H9 (cell line): ENCODE data around the gene SLC2A4. TPM values are rescaled to one million over a fixed set of nuclear protein-coding genes. Genes with fewer than 3 reads are reported as not detected.

Source experiments
- DNase-seq: peaks from one replicate; pipeline ENCODE4 v3.0.0-alpha.2; 2017
- H2AFZ ChIP-seq: one replicate; pipeline ENCODE4 v1.6.1; 2013; ENCODE audit warnings: mild to moderate bottlenecking, low read length, control low read depth, moderate library complexity
- H2AK5ac ChIP-seq: 2 replicates; pipeline ENCODE4 v1.6.1; 2013; ENCODE audit warnings: low read length, control low read depth, mixed read lengths; ENCODE audit not compliant: insufficient read length
- H2BK120ac ChIP-seq: one replicate; pipeline ENCODE4 v1.6.1; 2013; ENCODE audit warnings: low read depth, mild to moderate bottlenecking, low read length, control low read depth, inconsistent platforms; ENCODE audit not compliant: poor library complexity, severe bottlenecking
- H2BK12ac ChIP-seq: 2 replicates; pipeline ENCODE4 v1.6.1; 2013; ENCODE audit warnings: low read length, control low read depth, mixed read lengths, low read depth; ENCODE audit not compliant: insufficient read length
- H2BK15ac ChIP-seq: 2 replicates; pipeline ENCODE4 v1.6.1; 2013; ENCODE audit warnings: low read depth, low read length, control low read depth
- H2BK20ac ChIP-seq: one replicate; pipeline ENCODE4 v1.6.1; 2013; ENCODE audit warnings: low read depth, mild to moderate bottlenecking, low read length, control low read depth, inconsistent platforms; ENCODE audit not compliant: poor library complexity, severe bottlenecking
- H2BK5ac ChIP-seq: 2 replicates; pipeline ENCODE4 v1.6.1; 2013; ENCODE audit warnings: low read length, control low read depth, mixed read lengths; ENCODE audit not compliant: insufficient read length
- H3K14ac ChIP-seq: 2 replicates; pipeline ENCODE4 v1.6.1; 2013; ENCODE audit warnings: low read length, control low read depth; ENCODE audit not compliant: insufficient read depth
- H3K18ac ChIP-seq: 2 replicates; pipeline ENCODE4 v1.6.1; 2013; ENCODE audit warnings: low read depth, mild to moderate bottlenecking, mixed read lengths, low read length, control low read depth; ENCODE audit not compliant: insufficient read length
- H3K23ac ChIP-seq: 2 replicates; pipeline ENCODE4 v1.6.1; 2013; ENCODE audit warnings: low read length, control low read depth, mixed read lengths, low read depth; ENCODE audit not compliant: insufficient read length
- H3K23me2 ChIP-seq: 2 replicates; pipeline ENCODE4 v1.6.1; 2013; ENCODE audit warnings: low read depth, mild to moderate bottlenecking, mixed read lengths, low read length, control low read depth; ENCODE audit not compliant: insufficient read length, poor library complexity, severe bottlenecking
- H3K27ac ChIP-seq: 2 replicates; pipeline ENCODE4 v1.5.1; 2013; ENCODE audit warnings: low read length, control low read depth, mixed read lengths, low read depth; ENCODE audit not compliant: insufficient read length
- H3K27me3 ChIP-seq: 2 replicates; pipeline ENCODE4 v1.6.1; 2013; ENCODE audit warnings: low read length, control low read depth, inconsistent platforms; ENCODE audit not compliant: insufficient read depth
- H3K4ac ChIP-seq: 2 replicates; pipeline ENCODE4 v1.6.1; 2013; ENCODE audit warnings: low read depth, mild to moderate bottlenecking, control low read depth, inconsistent platforms, low read length, moderate library complexity
- H3K4me1 ChIP-seq: 2 replicates; pipeline ENCODE4 v1.6.1; 2013; ENCODE audit warnings: low read length, control low read depth, inconsistent platforms; ENCODE audit not compliant: insufficient read depth
- H3K4me2 ChIP-seq: 2 replicates; pipeline ENCODE4 v1.6.1; 2013; ENCODE audit warnings: low read length, control low read depth, mixed read lengths; ENCODE audit not compliant: insufficient read length, insufficient read depth
- H3K56ac ChIP-seq: 2 replicates; pipeline ENCODE4 v1.6.1; 2013; ENCODE audit warnings: low read depth, mild to moderate bottlenecking, mixed read lengths, low read length, control low read depth; ENCODE audit not compliant: insufficient read length
- H3K79me1 ChIP-seq: 2 replicates; pipeline ENCODE4 v1.6.1; 2013; ENCODE audit warnings: low read depth, mild to moderate bottlenecking, moderate library complexity, low read length, control low read depth, inconsistent platforms; ENCODE audit not compliant: insufficient read depth, poor library complexity, severe bottlenecking
- H3K79me2 ChIP-seq: 2 replicates; pipeline ENCODE4 v1.6.1; 2013; ENCODE audit warnings: low read length, control low read depth, inconsistent platforms; ENCODE audit not compliant: insufficient read depth
- H3K9ac ChIP-seq: 2 replicates; pipeline ENCODE4 v1.6.1; 2013; ENCODE audit warnings: low read length, control low read depth, mixed read lengths; ENCODE audit not compliant: insufficient read length; ENCODE audit errors: extremely low read depth
- H3K9me3 ChIP-seq: one replicate; pipeline ENCODE4 v1.6.1; 2013; ENCODE audit warnings: low read depth, low read length, inconsistent platforms; ENCODE audit not compliant: control insufficient read depth
- H3T11ph ChIP-seq: one replicate; pipeline ENCODE4 v1.6.1; 2013; ENCODE audit warnings: mild to moderate bottlenecking, low read length, control low read depth, inconsistent platforms
- H4K20me1 ChIP-seq: one replicate; pipeline ENCODE4 v1.6.1; 2013; ENCODE audit not compliant: control insufficient read depth, insufficient read length, insufficient read depth
- H4K5ac ChIP-seq: 2 replicates; pipeline ENCODE4 v1.6.1; 2013; ENCODE audit warnings: low read depth, mild to moderate bottlenecking, mixed read lengths, low read length, control low read depth; ENCODE audit not compliant: insufficient read length
- H4K8ac ChIP-seq: replicated peaks from 2 replicates; pipeline ENCODE4 v1.6.1; 2013; ENCODE audit warnings: low read length, control low read depth, mixed read lengths, low read depth; ENCODE audit not compliant: insufficient read length
- H4K91ac ChIP-seq: 2 replicates; pipeline ENCODE4 v1.6.1; 2013; ENCODE audit warnings: low read depth, mild to moderate bottlenecking, moderate library complexity, mixed read lengths, low read length, control low read depth; ENCODE audit not compliant: insufficient read length
- H3K27ac Mint-ChIP-seq, 3 experiments: 2 replicates in 2 of 3; 3 replicates in 1 of 3; pipeline ENCODE4 v1.8.0; 2020 to 2021; ENCODE audit warnings: mixed read lengths in 3 of 3, mild to moderate bottlenecking in 1 of 3, moderate library complexity in 1 of 3
- H3K27me3 Mint-ChIP-seq: 2 replicates; pipeline ENCODE4 v1.8.0; 2021; ENCODE audit warnings: low read depth, mild to moderate bottlenecking, moderate library complexity, mixed read lengths
- H3K36me3 Mint-ChIP-seq, 3 experiments: 2 replicates in 2 of 3; 3 replicates in 1 of 3; pipeline ENCODE4 v1.8.0; 2020 to 2021; ENCODE audit warnings: low read depth in 3 of 3, mixed read lengths in 3 of 3; ENCODE audit not compliant: insufficient read depth in 1 of 3
- H3K4me1 Mint-ChIP-seq, 2 experiments: 2 replicates each; pipeline ENCODE4 v1.8.0; 2020; ENCODE audit warnings: mixed read lengths in 2 of 2
- H3K4me3 Mint-ChIP-seq, 2 experiments: 2 replicates in 1 of 2; 3 replicates in 1 of 2; pipeline ENCODE4 v1.8.0; 2020 to 2021; ENCODE audit warnings: mild to moderate bottlenecking in 2 of 2, mixed read lengths in 2 of 2, moderate library complexity in 1 of 2
- H3K9me3 Mint-ChIP-seq, 2 experiments: 2 replicates in 1 of 2; 3 replicates in 1 of 2; pipeline ENCODE4 v1.8.0; 2020; ENCODE audit warnings: mild to moderate bottlenecking in 2 of 2, mixed read lengths in 2 of 2, moderate library complexity in 1 of 2
- CTCF ChIP-seq: fragments of 200-600 bp; sonication (generic); conservative IDR thresholded peaks from 3 replicates; pipeline ENCODE4 v1.8.0; 2021; ENCODE audit warnings: antibody characterized with exemption, mild to moderate bottlenecking
- WGBS: extraction: QIAGEN DNeasy Blood & Tissue Kit; methylation state at CpG from one replicate; pipeline ENCODE4 v1.1.7; 2013; ENCODE audit warnings: missing lambda C conversion rate, low lambda C conversion rate, mixed read lengths; ENCODE audit not compliant: insufficient read length; ENCODE audit errors: extremely low coverage; 5-methylcytosine and 5-hydroxymethylcytosine counted together
- total RNA-seq: library from RNA; stranded (reverse); gene quantifications from 2 replicates; pipeline ENCODE4 v1.2.1, GENCODE V29; 2021

The SLC2A4 gene
- total RNA-seq, 1 experiment from 2014 or later: 4.4 TPM

DNA sequence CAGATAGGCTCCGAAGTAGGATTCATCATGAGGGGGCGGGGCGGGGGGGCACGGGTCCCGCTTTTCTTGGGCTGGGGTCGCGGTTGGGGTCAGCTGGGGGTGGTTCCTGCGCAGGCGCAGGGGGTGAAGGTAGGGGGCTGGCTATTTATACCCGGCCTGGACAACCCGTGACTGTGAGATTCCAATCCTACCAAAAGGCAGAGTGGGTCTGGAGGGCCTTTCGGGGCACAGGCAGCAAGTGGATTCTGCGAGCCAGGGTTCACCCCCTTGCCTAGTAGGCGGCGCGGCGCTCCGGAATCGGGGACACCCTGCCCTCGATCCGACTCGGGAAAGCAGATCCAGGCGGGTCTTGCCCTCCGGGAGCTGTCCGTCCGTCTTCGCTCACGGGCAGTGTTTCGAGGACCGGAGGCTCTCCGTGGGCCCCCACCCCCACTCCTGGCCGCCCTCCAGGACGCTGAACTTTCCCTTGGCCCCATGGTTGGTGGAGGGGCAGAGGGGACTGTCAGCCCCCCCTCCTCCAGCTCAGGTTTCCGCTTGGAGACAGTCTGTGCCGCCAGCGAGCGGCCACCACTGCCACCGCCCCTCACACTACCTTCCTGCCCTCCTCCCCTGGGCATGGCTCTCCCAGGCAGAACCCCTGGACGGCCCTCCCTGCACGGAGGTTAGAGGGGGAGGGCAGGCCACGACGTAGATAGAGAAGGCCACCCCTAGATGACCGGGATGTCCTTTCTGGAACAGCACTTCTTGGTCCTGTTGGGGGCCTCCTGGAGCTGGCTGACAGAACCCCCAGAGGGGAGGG is 634 bp downstream of the SLC2A4 start:
- peak overlapping the region; percentile 75 for H3K4me2 ChIP-seq
- H2BK5ac ChIP-seq: no peak overlapping the region
- H2BK15ac ChIP-seq: no peak overlapping the region
- H3K23ac ChIP-seq: no peak overlapping the region
- no peak overlapping the region for H4K91ac ChIP-seq
- no peak overlapping the region for H2AK5ac ChIP-seq
- H2BK12ac ChIP-seq: no peak overlapping the region
- peak overlapping the region; percentile 55; the same call in 1 of the 2 replicates for H3K14ac ChIP-seq
- H3K4ac ChIP-seq: no peak overlapping the region
- H3K79me2 ChIP-seq: no peaks in the 10 kb centered on the region
- H2BK120ac ChIP-seq: no peak overlapping the region
- H3K36me3 Mint-ChIP-seq: peaks cover 2 to 16% (median 11%) of the 10 kb centered on the region in 3 experiments; a peak in 5 of 7 replicates
- H4K20me1 ChIP-seq: no peaks in the 10 kb centered on the region
- no peak overlapping the region for H3K18ac ChIP-seq
- H3K4me3 Mint-ChIP-seq: peak overlapping the region; percentile 76 to 92
- no peak overlapping the region for H3K27ac Mint-ChIP-seq
- no peak overlapping the region for H2AFZ ChIP-seq
- no peak overlapping the region for H3K56ac ChIP-seq
- no peak for TF ChIP-seq CTCF
- peaks cover 16 to 23% of the 10 kb centered on the region in 2 experiments for H3K4me1 Mint-ChIP-seq
- no CpG with 5 or more reads among the region's 43 CpGs for WGBS
- H4K8ac ChIP-seq: no peak overlapping the region
- H2BK20ac ChIP-seq: no peak overlapping the region
- H3T11ph ChIP-seq: no peak overlapping the region
- H3K4me1 ChIP-seq: peaks cover 4% of the 10 kb centered on the region; the same call in 1 of the 2 replicates
- no peaks in the 10 kb centered on the region for H3K9me3 Mint-ChIP-seq
- peak overlapping the region; percentile 41 for H3K9ac ChIP-seq
- no peak overlapping the region for H4K5ac ChIP-seq
- peaks cover 13% of the 10 kb centered on the region for H3K27me3 Mint-ChIP-seq
- peaks cover 12% of the 10 kb centered on the region for H3K23me2 ChIP-seq
- H3K79me1 ChIP-seq: no peaks in the 10 kb centered on the region
- DNase-seq: peak; percentile 64
- no peaks in the 10 kb centered on the region for H3K9me3 ChIP-seq
- H3K27me3 ChIP-seq: no peaks in the 10 kb centered on the region
- no peak overlapping the region for H3K27ac ChIP-seq
